KMS-11 (cell line): ENCODE measurements around the gene EHD1.

Experiments used
- H2AFZ ChIP-seq: fragments of 200-600 bp; sonication (generic); 2 replicates; pipeline ENCODE4 v1.6.1; 2016; ENCODE audit warnings: antibody characterized with exemption, mixed run types, low read depth
- H3K27ac ChIP-seq: fragments of 200-600 bp; sonication (generic); 2 replicates; pipeline ENCODE4 v1.6.1; 2016; ENCODE audit warnings: mild to moderate bottlenecking, mixed run types
- H3K27me3 ChIP-seq: fragments of 200-600 bp; sonication (generic); 2 replicates; pipeline ENCODE4 v1.6.1; 2017; ENCODE audit warnings: mild to moderate bottlenecking, low read depth, mixed run types, moderate library complexity; ENCODE audit not compliant: insufficient read depth
- H3K36me3 ChIP-seq: fragments of 200-600 bp; sonication (generic); 2 replicates; pipeline ENCODE4 v1.6.1; 2017; ENCODE audit warnings: mild to moderate bottlenecking, mixed run types; ENCODE audit not compliant: insufficient read depth
- H3K4me1 ChIP-seq: fragments of 200-600 bp; sonication (generic); 2 replicates; pipeline ENCODE4 v1.6.1; 2016; ENCODE audit warnings: mild to moderate bottlenecking, low read depth, mixed run types; ENCODE audit not compliant: poor library complexity, severe bottlenecking
- H3K4me2 ChIP-seq: fragments of 200-600 bp; sonication (generic); 2 replicates; pipeline ENCODE4 v1.7.0; 2016; ENCODE audit warnings: mild to moderate bottlenecking, mixed run types
- H3K4me3 ChIP-seq: fragments of 200-600 bp; sonication (generic); IDR thresholded peaks from 2 replicates; pipeline ENCODE4 v1.6.1; 2017; ENCODE audit warnings: low read depth, low read length, mixed read lengths; ENCODE audit not compliant: insufficient read depth
- H3K79me2 ChIP-seq: fragments of 200-600 bp; sonication (generic); 2 replicates; pipeline ENCODE4 v1.6.1; 2016; ENCODE audit warnings: low read depth, mixed run types; ENCODE audit not compliant: insufficient read depth
- H3K9ac ChIP-seq: fragments of 200-600 bp; sonication (generic); 2 replicates; pipeline ENCODE4 v1.6.1; 2016; ENCODE audit warnings: mild to moderate bottlenecking, mixed run types
- H4K20me1 ChIP-seq: fragments of 200-600 bp; sonication (generic); 2 replicates; pipeline ENCODE4 v1.6.1; 2016; ENCODE audit warnings: mild to moderate bottlenecking, mixed run types; ENCODE audit not compliant: insufficient read depth
- TF ChIP-seq, protein P1 (sequence below): fragments of 200-600 bp; sonication (generic); conservative IDR thresholded peaks from 2 replicates; pipeline ENCODE4 v1.6.1; 2017; ENCODE audit warnings: low read depth, mild to moderate bottlenecking, antibody characterized with exemption, low read length, moderate library complexity, mixed read lengths

The EHD1 gene

DNA sequence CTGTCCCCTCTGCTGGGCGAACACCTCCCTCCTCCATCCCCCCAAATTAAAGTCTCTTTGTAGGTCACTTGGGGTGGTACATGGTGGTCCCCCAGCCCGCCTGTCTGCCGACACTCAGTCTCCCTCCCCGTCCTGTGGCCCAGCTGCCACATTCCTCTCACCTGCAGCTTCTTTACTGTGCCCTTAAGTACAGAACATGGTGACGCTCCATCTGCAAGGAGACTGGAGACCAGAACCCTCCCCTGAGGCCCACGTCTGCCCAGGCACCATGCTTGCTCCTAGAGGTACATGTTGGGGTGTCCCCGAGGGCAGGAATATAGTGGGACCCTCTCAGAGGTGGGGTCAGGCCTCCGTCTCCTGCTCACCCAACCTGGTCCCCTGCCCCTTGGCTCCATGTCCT is 5.6 kb upstream of the EHD1 start:
- Histone ChIP-seq H2AFZ (no peak overlapping the region), H3K4me3 (no peak overlapping the region), H3K27me3 (no peaks in the 10 kb centered on the region), H4K20me1 (no peaks in the 10 kb centered on the region), H3K4me1 (peaks cover 31% of the 10 kb centered on the region), H3K4me2 (no peak overlapping the region), H3K36me3 (no peaks in the 10 kb centered on the region), H3K79me2 (no peaks in the 10 kb centered on the region), H3K9ac (no peak overlapping the region), H3K27ac (no peak overlapping the region)
- TF ChIP-seq, protein P1, sequence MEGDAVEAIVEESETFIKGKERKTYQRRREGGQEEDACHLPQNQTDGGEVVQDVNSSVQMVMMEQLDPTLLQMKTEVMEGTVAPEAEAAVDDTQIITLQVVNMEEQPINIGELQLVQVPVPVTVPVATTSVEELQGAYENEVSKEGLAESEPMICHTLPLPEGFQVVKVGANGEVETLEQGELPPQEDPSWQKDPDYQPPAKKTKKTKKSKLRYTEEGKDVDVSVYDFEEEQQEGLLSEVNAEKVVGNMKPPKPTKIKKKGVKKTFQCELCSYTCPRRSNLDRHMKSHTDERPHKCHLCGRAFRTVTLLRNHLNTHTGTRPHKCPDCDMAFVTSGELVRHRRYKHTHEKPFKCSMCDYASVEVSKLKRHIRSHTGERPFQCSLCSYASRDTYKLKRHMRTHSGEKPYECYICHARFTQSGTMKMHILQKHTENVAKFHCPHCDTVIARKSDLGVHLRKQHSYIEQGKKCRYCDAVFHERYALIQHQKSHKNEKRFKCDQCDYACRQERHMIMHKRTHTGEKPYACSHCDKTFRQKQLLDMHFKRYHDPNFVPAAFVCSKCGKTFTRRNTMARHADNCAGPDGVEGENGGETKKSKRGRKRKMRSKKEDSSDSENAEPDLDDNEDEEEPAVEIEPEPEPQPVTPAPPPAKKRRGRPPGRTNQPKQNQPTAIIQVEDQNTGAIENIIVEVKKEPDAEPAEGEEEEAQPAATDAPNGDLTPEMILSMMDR: no peak

- Histone ChIP-seq H3K4me3 (no peak overlapping the region), H2AFZ (no peak overlapping the region), H3K36me3 (no peaks in the 10 kb centered on the region), H4K20me1 (no peaks in the 10 kb centered on the region), H3K27me3 (no peaks in the 10 kb centered on the region), H3K4me2 (no peak overlapping the region), H3K4me1 (peaks cover 33% of the 10 kb centered on the region), H3K27ac (no peak overlapping the region), H3K79me2 (no peaks in the 10 kb centered on the region), H3K9ac (no peak overlapping the region)
- TF ChIP-seq, protein P1: no peak
Measured at GRCh38 chr11:64883575-64883974, 5.2 kb upstream of the EHD1 start.

GRCh38 chr11:64882243-64882642 is 3.8 kb upstream of the EHD1 start:
- Histone ChIP-seq H3K4me1 (peaks cover 28% of the 10 kb centered on the region), H3K27me3 (no peaks in the 10 kb centered on the region), H3K4me2 (no peak overlapping the region), H3K79me2 (peaks cover 8% of the 10 kb centered on the region; the same call in 1 of the 2 replicates), H3K36me3 (no peaks in the 10 kb centered on the region), H3K9ac (no peak overlapping the region), H4K20me1 (no peaks in the 10 kb centered on the region), H2AFZ (no peak overlapping the region), H3K4me3 (no peak overlapping the region), H3K27ac (no peak overlapping the region)
- TF ChIP-seq, protein P1: no peak

DNA sequence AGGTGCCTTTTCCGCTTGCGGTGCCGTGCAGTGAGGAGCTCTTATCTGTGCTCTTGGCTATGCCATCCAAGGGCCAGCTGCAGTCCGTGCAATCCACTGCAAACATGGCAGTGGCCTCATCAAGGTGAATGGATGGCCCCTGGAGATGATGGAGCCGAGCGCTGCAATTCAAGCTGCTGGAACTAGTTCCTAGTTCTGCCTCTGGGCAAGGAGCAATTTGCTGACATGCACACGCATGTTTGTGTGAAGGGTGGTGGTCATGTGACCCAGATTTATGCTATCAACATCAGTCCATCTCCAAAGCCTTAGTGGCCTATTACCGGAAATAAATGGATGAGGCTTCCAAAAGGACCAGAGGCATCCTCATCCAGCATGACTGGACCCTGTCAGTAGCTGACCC is 3.1 kb upstream of the EHD1 start:
- no peak overlapping the region for H3K27ac ChIP-seq
- H3K79me2 ChIP-seq: peaks cover 15% of the 10 kb centered on the region
- H3K27me3 ChIP-seq: no peaks in the 10 kb centered on the region
- H3K4me3 ChIP-seq: no peak overlapping the region
- no peaks in the 10 kb centered on the region for H3K36me3 ChIP-seq
- H3K4me2 ChIP-seq: no peak overlapping the region
- peaks cover 35% of the 10 kb centered on the region for H3K4me1 ChIP-seq
- TF ChIP-seq, protein P1: no peak
- H4K20me1 ChIP-seq: no peaks in the 10 kb centered on the region
- no peak overlapping the region for H2AFZ ChIP-seq
- no peak overlapping the region for H3K9ac ChIP-seq
